GDM1 (cell line): ENCODE data around the gene PRDM2.
A peak's percentile ranks its signal among the peaks of the same experiment; 100 is the strongest.

Experiments
- DNase-seq: peaks from one replicate; lab custom pipeline; 2025; lab: John Stamatoyannopoulos, UW

PRDM2 gene

DNA sequence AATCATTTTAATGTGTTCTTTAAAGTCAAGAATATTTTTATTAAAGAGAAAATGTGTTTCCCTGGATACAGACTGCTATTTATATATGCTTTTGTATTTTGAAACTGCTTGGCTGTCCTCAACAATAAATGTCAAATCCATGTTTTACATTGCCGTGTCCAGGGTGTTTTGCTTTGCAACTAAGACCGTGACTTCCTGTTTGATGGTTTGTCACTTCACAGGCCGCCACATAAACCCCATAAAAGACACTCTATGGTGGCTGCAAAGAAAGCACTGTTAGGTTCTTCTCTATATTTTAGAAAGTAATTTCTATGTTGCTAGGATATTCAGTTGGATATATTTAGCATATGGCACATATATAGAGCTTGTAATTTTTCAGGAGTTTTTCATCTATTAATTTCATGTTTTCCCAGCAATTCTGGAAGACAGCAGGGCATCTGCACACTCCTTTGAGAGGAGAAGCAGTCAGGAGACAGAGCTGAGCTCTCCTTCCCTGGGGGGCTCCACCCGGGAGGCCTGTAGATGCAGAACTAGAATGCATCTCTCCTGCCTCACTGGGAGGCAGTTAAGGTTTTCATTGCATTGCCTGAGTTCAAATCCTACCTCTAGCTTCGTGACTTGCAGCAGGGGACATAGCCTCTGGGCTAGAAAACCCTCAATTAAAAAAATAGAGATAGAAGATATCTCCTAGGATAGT, 33.1 kb downstream of the PRDM2 start:
- no peak for DNase-seq

DNA sequence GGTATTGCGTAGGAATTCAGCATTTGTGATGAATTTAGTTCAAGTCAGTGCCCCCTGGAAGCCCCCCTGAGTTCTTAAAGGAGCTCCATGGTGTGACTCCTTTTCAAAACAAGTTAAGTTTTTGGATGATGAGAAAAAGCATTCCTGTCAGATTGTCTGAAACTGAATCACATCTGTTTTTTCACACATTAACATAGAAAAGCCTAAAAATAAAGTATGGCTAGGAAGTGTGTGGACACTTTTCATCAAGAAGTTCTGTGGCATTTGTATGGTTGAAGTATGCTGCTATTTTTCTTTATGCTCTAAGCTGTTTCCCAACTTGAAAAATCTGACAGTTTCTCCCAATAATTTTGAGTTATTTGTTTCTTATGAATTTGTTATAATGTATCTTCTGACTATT, 33.7 kb downstream of the PRDM2 start:
- DNase-seq, result no peak

DNA sequence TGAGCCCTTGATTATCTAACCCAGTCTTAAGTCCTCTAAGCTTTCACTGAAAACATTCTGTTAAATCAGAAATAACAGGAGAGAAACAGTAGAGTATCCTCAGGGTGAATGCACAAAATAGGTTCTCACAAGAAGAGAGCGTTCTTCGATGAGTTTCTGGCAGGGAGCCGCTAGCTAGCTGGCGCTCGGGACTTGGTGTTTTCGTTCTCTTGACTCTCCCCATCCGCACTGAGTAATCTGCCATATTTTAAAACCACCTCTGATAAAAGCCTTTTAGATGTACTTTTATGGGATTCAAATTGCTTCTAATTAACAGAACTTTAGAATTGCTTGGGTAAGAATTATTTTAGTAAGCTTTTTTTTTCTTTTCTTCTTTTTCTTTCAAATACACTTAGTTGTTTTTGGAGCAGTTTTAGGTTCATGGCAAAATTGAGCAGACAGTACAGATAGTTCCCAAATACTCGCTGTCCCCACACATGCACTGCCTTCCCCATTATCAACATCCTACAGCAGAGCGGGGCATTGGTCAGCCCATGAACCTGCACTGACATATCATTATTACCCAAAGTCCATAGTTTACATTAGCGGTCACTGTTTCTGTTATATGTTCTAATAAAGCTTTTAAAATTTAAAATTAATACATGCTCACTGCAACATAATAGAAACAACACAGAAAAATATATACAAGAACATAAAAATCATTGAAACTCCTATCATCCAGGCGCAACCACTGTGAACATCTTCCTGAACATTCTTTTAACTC, 35.4 kb downstream of the PRDM2 start:
- DNase-seq, result no peak

- DNase-seq, result no peak
Observed at GRCh38 chr1:13737398-13737797, 37.4 kb downstream of the PRDM2 start.

DNA sequence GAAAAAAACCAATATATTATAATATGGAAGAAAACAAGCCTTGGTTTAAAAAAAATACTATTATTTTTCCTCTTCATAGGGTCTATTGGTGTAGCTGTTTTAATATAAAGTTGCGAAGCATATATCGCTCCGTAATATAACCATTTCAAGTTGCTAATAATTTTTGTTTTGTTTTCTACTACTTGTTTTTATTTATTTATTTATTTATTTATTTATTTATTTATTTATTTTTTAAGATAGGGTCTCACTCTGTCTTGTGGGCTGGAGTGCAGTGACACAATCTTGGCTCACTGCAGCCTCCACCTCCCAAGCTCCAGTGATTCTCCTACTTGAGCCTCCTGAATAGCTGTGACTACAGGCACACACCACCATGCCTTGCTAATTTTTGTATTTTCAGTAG, 46.4 kb downstream of the PRDM2 start:
- no peak for DNase-seq

- peak; percentile 93 for DNase-seq
Observed at GRCh38 chr1:13748610-13749505, 48.9 kb downstream of the PRDM2 start.

DNA sequence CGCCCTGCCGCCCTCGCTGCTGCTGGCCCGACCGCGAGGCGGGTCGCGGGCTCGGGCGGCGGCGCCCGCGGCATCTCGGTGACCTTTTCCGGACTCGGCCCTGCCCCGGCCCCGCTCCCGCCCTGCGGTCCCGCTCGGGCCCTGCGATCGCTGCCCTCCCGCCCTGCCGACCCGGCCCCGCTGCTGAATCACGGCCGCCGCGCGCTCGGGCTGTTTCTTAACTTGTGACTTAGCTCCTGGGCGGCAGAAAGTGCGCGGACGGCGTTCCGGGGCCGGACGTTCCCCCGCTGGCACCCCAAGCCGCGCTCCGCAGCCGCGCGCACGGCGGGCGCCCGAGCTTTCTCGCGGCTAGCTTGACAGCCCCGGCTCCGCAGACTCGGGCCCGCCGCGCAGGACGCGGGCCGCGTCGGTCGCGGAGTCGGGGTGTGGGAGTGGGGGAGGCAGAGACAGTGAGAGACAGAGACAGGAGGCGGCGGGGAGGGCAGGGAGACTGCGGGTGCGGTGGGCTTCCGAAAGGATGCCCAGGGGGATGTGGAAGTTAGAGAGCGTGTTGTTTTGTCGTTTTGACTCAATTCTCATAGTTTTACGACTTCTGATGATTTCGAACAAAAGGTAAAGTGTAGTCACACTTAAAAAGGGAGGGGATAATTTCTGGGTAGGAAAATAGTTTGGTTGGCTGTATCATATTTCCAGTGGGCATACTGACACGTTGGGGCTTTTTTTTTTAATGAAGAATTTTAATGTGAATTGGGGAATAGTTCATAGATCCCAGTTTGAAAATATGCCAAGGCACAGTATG, 49.8 kb downstream of the PRDM2 start:
- DNase-seq, result no peak

DNA sequence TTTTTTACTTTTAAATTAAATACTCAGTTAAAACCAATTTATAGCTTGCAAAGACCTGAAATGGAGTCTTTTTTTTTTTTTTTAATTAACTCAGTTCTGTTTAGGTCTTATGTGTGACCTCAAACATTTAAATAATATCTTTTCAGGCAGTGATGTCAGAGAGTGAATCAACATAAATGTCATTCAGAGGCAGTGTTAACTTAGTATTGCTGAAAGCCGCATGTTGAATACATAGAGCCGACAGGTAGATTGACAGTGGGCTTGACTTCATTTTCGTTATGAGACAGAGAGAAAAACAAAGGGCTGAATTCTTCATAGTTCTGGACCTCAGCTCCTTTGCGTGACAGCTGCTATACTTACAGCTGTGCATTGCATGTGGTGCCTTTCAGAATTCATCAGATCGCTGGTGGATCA, 51.5 kb downstream of the PRDM2 start:
- no peak for DNase-seq

GRCh38 chr1:13751985-13752384, 52.0 kb downstream of the PRDM2 start:
- no peak for DNase-seq

DNA sequence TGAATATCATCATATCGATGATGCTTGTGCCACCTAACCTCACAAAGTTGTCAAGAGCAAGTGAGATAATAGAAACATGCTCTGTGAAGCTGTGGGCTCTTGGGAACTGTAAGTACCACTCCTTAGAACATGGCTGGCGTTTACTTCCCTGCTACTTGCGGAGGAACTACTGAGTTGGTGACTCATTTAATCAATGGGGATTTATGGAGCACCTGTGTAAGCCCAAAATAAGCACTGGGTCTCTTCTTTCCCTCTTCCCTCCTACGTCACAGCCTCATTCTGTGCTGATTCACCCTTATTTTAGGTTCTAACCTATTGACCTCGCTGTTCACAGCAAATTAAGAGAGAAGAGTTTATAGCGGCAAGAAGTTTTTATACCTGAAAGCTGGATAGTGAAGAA, 52.9 kb downstream of the PRDM2 start:
- DNase-seq, result no peak

DNA sequence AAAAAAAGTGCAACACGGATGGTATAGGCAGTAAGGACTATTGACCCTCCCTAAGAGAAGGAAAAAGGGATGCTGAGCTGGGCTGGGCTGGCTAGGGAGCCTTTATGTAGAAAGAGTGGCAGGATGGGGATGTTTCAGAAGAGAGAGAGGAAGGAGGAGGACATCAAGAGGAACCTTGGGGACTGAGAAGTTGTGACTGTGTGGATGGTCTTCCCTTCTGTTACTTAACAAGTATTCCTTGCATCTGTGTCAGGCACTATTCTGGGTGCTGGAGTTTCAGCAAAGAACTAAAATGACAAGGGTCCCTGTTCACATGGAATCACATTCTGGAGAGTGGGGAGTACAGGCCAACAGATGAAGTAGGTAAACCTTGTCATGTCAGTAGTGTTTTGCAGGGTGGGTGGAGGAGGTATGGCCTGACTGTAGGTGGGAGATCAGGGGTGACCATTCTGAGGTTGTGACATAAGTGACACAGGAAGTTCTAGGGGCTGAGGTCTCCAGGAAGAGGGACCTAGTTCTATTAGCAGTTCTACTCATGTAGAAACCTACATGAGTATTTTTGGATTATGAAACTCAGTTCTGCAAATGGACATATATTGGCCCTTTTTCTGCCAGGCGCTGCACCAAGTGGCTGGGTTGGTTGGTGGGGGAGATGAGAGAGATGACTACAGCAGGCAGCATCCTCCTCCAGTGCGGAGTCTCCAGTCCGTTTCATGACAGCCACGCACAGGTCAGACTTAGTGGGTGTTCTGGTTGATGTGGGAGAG, 53.8 kb downstream of the PRDM2 start:
- no peak for DNase-seq

GRCh38 chr1:13754510-13755103, 54.6 kb downstream of the PRDM2 start:
- DNase-seq, result no peak

GRCh38 chr1:13756557-13757315, 56.7 kb downstream of the PRDM2 start:
- DNase-seq, result no peak

- DNase-seq, result no peak
Observed at GRCh38 chr1:13757693-13758092, 57.7 kb downstream of the PRDM2 start.

DNA sequence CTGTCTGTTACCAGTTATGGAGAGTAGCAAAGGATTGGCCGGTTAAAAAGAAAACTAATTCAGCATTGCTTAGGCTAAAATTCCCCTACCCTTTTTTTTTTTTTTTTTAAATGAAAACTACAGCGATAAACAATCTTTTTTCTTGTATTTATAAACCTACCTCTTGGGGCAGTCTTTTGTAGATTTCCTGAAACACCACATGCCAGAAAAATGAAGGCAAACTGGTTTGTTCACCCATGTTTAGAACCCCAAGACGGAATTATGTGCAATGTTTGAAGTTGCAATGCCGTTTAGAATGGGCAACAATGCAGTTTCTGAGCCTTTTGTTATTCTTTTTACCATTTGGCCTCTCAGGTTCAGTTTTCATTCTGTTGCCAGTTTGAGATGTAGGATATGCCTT, 59.1 kb downstream of the PRDM2 start:
- no peak for DNase-seq

DNA sequence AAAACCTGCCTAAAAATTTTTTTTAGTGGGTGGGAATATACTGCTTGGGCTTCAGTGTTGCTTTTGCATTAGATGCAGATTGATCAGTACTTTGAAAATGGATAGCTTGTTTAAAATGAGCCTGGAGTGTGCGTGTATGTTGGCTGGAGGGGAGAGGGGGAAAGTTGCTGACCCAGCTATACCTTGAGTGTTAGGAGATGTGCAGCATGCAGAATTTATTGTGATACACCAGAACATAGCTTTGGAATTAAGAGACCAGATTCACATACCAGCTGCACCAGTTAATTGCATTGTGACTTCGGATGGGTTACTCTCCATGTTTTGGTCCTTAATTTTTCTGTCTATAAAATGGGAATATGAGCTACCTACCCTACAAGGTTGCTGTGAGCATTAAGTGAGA, 60.4 kb downstream of the PRDM2 start:
- DNase-seq, result no peak

- DNase-seq, result no peak
Observed at GRCh38 chr1:13760921-13761320, 60.9 kb downstream of the PRDM2 start.

GRCh38 chr1:13761883-13762282, 61.9 kb downstream of the PRDM2 start:
- no peak for DNase-seq

- no peak for DNase-seq
Observed at GRCh38 chr1:13762642-13763041, 62.7 kb downstream of the PRDM2 start.

DNA sequence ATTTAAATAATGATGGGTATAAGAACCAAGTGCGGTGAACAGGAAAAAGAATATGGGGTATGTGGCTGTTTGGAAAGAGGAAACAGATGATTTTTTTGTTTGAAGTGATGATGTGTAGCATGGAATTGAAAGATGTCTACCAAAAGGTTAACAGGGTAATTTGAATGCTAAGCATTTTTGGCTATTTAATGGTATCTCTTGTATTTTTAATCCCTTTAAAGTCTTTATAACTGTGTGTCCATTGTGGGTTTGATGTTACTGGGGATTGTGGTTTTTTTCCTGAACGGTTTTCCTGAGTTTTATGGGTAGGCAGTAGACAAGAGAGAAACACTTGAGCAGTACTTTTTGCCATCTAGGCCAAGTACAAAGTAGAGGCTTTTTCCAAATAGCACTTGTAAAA, 63.2 kb downstream of the PRDM2 start:
- no peak for DNase-seq
